ENCODE measurements around the gene KCNK7.

DNA sequence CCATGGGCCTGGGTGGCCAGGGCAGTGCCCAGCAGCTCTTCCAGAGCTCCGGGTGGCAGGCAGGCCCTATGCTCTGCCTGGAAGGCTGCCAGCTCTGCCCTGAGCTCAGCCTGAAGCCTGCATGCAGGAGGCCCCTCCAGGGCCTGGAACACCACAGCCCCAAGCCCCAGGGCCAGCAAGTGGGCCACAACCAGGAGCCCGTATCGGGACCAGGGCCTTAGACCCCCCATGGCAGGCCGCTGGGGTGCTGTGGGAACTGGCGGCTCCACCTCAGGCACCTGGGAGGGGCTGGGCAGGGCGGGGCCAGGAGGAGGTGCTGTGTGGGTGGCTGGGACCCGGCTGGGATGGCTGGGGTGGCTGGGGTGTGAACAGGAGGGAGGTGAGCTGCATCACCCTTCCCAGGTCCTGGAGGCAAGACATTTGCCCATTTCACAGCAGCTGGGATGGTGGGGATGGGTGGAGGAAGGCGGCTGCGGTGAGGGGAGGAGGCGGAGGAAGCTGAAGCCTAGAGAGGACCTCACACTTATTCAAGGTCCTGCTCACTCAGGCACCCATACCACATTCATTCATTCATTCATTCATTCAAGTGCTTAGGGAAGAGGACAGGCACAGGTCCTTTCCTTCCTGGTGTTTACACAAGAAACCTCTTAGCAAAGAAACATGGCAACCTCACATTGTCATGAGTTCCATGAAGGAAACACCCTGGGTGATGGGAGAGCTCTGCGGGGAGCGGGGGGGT, at the start of gene KCNK7:
- TF ChIP-seq, protein P1, sequence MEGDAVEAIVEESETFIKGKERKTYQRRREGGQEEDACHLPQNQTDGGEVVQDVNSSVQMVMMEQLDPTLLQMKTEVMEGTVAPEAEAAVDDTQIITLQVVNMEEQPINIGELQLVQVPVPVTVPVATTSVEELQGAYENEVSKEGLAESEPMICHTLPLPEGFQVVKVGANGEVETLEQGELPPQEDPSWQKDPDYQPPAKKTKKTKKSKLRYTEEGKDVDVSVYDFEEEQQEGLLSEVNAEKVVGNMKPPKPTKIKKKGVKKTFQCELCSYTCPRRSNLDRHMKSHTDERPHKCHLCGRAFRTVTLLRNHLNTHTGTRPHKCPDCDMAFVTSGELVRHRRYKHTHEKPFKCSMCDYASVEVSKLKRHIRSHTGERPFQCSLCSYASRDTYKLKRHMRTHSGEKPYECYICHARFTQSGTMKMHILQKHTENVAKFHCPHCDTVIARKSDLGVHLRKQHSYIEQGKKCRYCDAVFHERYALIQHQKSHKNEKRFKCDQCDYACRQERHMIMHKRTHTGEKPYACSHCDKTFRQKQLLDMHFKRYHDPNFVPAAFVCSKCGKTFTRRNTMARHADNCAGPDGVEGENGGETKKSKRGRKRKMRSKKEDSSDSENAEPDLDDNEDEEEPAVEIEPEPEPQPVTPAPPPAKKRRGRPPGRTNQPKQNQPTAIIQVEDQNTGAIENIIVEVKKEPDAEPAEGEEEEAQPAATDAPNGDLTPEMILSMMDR (IDR thresholded peaks at IDR 0.05): no peak
- no peak for TF ChIP-seq POLR2AphosphoS5 (IDR thresholded peaks at IDR 0.05; ENCODE audit: insufficient read depth in 1 of 2, low read depth in 1 of 2)
